MCF 10A (cell line): ENCODE results near the gene CEP83. TPM values are rescaled to one million over a fixed set of nuclear protein-coding genes. Genes with fewer than 3 reads are reported as not detected.

ENCODE experiments used
- BruUV-seq: library from RNA; stranded (reverse); fragments of 400-500 nt; replicated peaks from 2 replicates; lab custom pipeline; 2021; lab: Mats Ljungman, UMichigan
- CTCF ChIA-PET: fragments of 300-600 bp; sonication (Branson Sonifier 250); formaldehyde crosslinking; extraction: SDS; loops from one replicate; lab custom pipeline; 2021; ENCODE audit warnings: antibody characterized with exemption, inconsistent platforms; lab: Yijun Ruan, JAX
- POLR2A ChIA-PET: fragments of 300-600, 350-650 bp; sonication (Branson Sonifier 250); formaldehyde crosslinking; extraction: SDS; loops from one replicate; lab custom pipeline; 2020; ENCODE audit warnings: antibody characterized with exemption, inconsistent platforms; lab: Yijun Ruan, JAX
- DNase-seq: peaks from one replicate; pipeline ENCODE4 v3.0.0-alpha.2; 2018; ENCODE audit not compliant: unreplicated experiment
- H3K27ac Mint-ChIP-seq: one replicate; pipeline ENCODE4 v1.8.0; 2022; ENCODE audit warnings: mild to moderate bottlenecking, low read depth, mixed read lengths; ENCODE audit not compliant: unreplicated experiment
- H3K27me3 Mint-ChIP-seq: one replicate; pipeline ENCODE4 v1.8.0; 2022; ENCODE audit warnings: mixed read lengths; ENCODE audit not compliant: insufficient read depth, unreplicated experiment
- H3K36me3 Mint-ChIP-seq: one replicate; pipeline ENCODE4 v1.8.0; 2022; ENCODE audit warnings: mild to moderate bottlenecking, moderate library complexity, mixed read lengths; ENCODE audit not compliant: insufficient read depth, unreplicated experiment
- H3K4me1 Mint-ChIP-seq: one replicate; pipeline ENCODE4 v1.8.0; 2022; ENCODE audit warnings: mixed read lengths; ENCODE audit not compliant: insufficient read depth, unreplicated experiment
- H3K4me3 Mint-ChIP-seq: one replicate; pipeline ENCODE4 v1.8.0; 2022; ENCODE audit warnings: mild to moderate bottlenecking, moderate library complexity, mixed read lengths; ENCODE audit not compliant: unreplicated experiment
- H3K9me3 Mint-ChIP-seq: one replicate; pipeline ENCODE4 v1.8.0; 2022; ENCODE audit warnings: mixed read lengths; ENCODE audit not compliant: unreplicated experiment
- intact Hi-C: fragments of 100-400 bp; cut with micrococcal nuclease; formaldehyde crosslinking; loops from 2 replicates; pipeline ENCODE4 v1.14.1; 2022
- total RNA-seq: library from RNA; stranded (reverse); gene quantifications from 2 replicates; pipeline ENCODE4 v1.2.3, GENCODE V29; 2022
- TF ChIP-seq, protein P1 (sequence below): fragments of 200-600 bp; IDR thresholded peaks from one replicate; pipeline ENCODE4 v1.8.0; 2022; ENCODE audit warnings: antibody characterized with exemption, mild to moderate bottlenecking; ENCODE audit not compliant: unreplicated experiment

Gene CEP83
- total RNA-seq, 1 experiment from 2014 or later: 28.1 TPM

DNA sequence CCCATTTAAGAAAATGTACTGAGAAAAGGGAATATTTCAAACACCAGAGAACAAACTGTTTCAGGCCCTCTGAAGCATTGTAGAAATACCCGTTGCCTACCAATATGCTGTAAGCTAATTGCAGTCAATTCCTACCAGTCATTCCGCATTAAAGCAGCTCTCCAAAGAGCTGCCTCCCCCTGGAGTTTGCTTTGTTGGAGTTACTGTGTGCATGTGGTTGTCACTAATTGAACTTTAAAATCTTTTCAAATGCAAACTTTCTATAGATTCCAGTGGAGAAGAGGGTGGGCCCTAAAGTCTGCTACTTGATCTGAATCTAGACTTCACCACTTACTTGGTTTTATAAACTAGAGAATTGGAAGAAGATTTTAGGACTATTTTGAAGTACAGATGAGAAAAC lies 198.5 kb downstream of the CEP83 start:
- intact Hi-C loops: loop anchor here (10.0 kb wide), 1 partner anchor 126 kb away; no protein-coding TSS in a partner anchor
- BruUV-seq: no TSS peak
- Mint-ChIP-seq H3K27me3 (no peaks in the 10 kb centered on the region), H3K4me1 (peaks cover 9% of the 10 kb centered on the region), H3K36me3 (no peaks in the 10 kb centered on the region), H3K9me3 (no peaks in the 10 kb centered on the region), H3K4me3 (no peak overlapping the region), H3K27ac (no peak overlapping the region)
- CTCF ChIA-PET: interaction anchor here (0.9 kb wide), 1 partner anchor 841 kb away, joined by 3 read pairs; no protein-coding TSS in a partner anchor
- TF ChIP-seq, protein P1, sequence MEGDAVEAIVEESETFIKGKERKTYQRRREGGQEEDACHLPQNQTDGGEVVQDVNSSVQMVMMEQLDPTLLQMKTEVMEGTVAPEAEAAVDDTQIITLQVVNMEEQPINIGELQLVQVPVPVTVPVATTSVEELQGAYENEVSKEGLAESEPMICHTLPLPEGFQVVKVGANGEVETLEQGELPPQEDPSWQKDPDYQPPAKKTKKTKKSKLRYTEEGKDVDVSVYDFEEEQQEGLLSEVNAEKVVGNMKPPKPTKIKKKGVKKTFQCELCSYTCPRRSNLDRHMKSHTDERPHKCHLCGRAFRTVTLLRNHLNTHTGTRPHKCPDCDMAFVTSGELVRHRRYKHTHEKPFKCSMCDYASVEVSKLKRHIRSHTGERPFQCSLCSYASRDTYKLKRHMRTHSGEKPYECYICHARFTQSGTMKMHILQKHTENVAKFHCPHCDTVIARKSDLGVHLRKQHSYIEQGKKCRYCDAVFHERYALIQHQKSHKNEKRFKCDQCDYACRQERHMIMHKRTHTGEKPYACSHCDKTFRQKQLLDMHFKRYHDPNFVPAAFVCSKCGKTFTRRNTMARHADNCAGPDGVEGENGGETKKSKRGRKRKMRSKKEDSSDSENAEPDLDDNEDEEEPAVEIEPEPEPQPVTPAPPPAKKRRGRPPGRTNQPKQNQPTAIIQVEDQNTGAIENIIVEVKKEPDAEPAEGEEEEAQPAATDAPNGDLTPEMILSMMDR: no peak
- POLR2A ChIA-PET: interaction anchor here (1.4 to 2.1 kb wide), 2 partner anchors 27 to 88 kb away, joined by 3 to 12 read pairs; no protein-coding TSS in a partner anchor
- no peak for DNase-seq

DNA sequence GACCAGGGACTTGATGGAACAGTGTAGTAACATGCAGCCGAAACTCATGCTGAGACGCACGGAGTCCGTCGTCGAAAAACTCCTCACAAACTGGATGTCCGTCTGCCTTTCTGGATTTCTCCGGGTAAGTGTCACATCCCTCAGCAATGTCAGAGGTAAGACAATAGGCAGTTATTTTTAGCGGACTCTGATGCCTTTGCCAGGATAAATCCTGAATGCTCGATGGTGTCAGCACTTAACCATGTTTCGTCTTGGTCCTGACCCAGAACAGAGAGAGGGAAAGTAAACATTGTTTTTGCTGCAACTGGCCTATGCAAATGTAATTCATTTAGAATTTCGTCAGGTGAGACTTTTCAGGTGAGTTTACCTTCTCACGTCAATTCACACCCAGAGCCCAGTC lies 198.9 kb downstream of the CEP83 start:
- no peaks in the 10 kb centered on the region for H3K27me3 Mint-ChIP-seq
- intact Hi-C loops: loop anchor here (10.0 kb wide), 1 partner anchor 126 kb away; no protein-coding TSS in a partner anchor
- POLR2A ChIA-PET: no interaction called here
- DNase-seq: no peak
- no TSS peak for BruUV-seq
- no peak overlapping the region for H3K4me3 Mint-ChIP-seq
- CTCF ChIA-PET: interaction anchor here (0.9 kb wide), 1 partner anchor 841 kb away, joined by 3 read pairs; no protein-coding TSS in a partner anchor
- no peak overlapping the region for H3K27ac Mint-ChIP-seq
- peaks cover 9% of the 10 kb centered on the region for H3K4me1 Mint-ChIP-seq
- no peaks in the 10 kb centered on the region for H3K36me3 Mint-ChIP-seq
- TF ChIP-seq, protein P1: no peak
- no peaks in the 10 kb centered on the region for H3K9me3 Mint-ChIP-seq

GRCh38 chr12:94260017-94260416 lies 199.7 kb downstream of the CEP83 start:
- DNase-seq: no peak
- intact Hi-C loops: loop anchor here (10.0 kb wide), 1 partner anchor 125 kb away; no protein-coding TSS in a partner anchor
- POLR2A ChIA-PET: no interaction called here
- peaks cover 9% of the 10 kb centered on the region for H3K4me1 Mint-ChIP-seq
- H3K4me3 Mint-ChIP-seq: no peak overlapping the region
- no peaks in the 10 kb centered on the region for H3K36me3 Mint-ChIP-seq
- TF ChIP-seq, protein P1: no peak
- BruUV-seq: no TSS peak
- no peaks in the 10 kb centered on the region for H3K9me3 Mint-ChIP-seq
- no peak overlapping the region for H3K27ac Mint-ChIP-seq
- no peaks in the 10 kb centered on the region for H3K27me3 Mint-ChIP-seq
- CTCF ChIA-PET: interaction anchor here (0.9 kb wide), 1 partner anchor 840 kb away, joined by 3 read pairs; no protein-coding TSS in a partner anchor

GRCh38 chr12:94258593-94258992 lies 201.1 kb downstream of the CEP83 start:
- Mint-ChIP-seq H3K9me3 (no peaks in the 10 kb centered on the region), H3K36me3 (no peaks in the 10 kb centered on the region), H3K4me3 (no peak overlapping the region), H3K27me3 (no peaks in the 10 kb centered on the region), H3K27ac (no peak overlapping the region), H3K4me1 (peaks cover 9% of the 10 kb centered on the region)
- intact Hi-C loops: no loop called here
- POLR2A ChIA-PET: no interaction called here
- DNase-seq: no peak
- no TSS peak for BruUV-seq
- CTCF ChIA-PET: no interaction called here
- TF ChIP-seq, protein P1: no peak

Other genes starting within 250 kb of the CEP83 start
- gene TMCC3, start 190.7 kb upstream of the CEP83 start, total RNA-seq: 1.9 and 7.0 TPM in 2 replicates